NCI-H774 (cell line): ENCODE measurements around the gene GLOD5.

Experiments
- DNase-seq: peaks from one replicate; lab custom pipeline; 2025; lab: John Stamatoyannopoulos, UW

The GLOD5 gene

DNA sequence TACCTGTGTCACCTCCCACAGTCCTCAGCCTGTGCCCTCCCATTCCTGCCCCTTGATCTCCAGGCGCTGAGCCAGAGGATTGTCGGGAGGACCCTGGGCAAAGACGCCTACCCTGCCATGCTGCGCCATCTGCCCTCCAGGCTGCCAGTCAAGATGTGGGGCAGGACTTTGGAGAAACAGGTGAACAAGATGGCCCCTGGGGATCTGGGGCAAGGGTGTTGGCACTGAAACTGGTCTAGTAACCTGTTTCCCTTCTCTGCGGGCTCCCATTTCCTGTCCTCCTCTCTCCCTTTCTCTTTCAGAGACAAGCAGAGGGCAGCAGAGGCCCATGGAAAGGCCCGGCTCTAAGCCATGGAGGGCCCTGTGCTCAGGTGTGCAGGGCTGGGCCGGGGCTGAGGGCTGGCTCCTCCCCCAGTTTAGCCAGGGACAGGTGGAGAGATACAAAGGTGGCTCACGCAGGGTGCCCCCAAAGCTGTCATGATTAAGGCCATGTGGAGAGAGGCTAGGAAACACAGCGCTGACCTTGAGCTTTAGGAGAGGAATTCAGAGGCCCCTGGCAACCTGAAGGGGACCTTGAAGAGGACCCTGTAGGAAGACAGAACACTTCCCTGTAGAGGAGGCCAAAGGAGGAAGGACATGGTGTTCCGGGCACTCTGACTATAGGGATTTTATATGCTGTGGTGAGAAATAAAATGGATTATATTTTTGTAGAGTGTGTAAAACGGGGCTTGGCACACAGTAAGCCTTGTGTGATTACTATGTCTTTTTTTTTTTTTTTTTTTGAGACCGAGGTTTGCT, at the start of gene GLOD5:
Gene GLOD5, plus strand, starts transcription at position 74 of the 798 bp plus-strand sequence. Its CDS starts 44 bp downstream, at position 118.
- DNase-seq: peak; percentile 30

- DNase-seq: no peak
These were observed 49.5 kb upstream of the GLOD5 start for GRCh38 chrX:48711929-48712505.

GRCh38 chrX:48713847-48714246, 47.7 kb upstream of the GLOD5 start:
- DNase-seq: no peak

GRCh38 chrX:48714573-48714972, 47.0 kb upstream of the GLOD5 start:
- DNase-seq: no peak

DNA sequence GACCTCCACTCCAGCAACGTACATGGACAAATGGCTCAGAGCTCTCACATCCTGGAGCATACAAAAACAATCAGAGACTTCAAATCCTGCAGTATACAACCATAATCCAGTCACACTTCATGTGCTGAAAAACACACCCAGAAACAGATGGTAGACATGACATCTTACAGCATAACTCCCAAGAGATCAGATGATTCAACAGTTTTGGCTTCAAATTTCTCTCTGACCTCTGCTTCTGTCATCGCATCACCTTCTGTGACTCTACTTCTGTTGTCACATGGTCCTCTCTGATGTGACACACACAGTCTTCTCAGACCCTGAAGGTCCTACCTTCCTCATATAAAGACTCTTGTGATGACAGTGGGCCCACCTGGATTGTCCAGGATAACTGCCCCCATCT, 46.5 kb upstream of the GLOD5 start:
- DNase-seq: no peak

DNA sequence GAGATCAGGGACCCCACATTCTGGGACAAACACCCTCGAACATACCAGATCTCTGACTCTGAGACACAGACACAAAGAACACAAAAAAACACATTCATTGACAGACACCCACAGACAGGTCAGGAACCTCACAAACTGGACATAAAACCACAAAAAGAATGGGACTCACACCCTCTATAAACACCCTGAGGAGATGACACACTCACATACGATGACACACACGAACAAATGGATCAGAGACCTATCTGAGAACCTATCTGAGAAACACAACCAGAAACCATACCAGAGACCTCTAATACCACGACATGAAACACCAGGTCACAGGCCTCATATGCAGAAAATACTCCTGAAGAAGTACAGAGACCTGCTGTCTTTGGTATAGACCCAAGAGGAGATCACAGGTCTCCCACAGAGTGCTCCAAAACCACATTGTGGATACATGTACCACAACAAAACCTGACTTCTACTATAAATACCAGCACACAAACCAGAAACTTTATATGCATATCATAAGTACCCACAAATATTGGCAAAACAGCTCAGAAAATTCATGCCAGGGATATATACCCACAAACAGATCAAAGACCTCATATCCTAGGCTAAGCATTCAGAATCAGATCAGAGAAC, 45.6 kb upstream of the GLOD5 start:
- no peak for DNase-seq

DNA sequence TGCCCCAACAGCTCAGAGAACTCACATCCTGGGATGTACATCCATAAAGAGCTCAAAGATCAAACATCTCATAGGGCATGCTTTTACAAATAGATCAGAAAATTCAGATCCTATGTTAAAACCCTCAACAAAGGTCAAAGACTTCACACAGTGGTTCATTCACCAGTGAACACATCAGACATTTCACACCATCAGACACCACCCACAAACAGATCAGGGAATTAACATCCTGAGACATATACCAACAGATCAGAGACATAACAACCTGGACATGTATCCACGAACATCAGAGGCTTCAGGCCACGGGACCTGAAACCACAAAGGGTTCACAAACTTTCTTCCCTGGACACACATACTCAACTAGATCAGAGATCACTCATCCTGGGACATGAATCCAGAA, 41.6 kb upstream of the GLOD5 start:
- no peak for DNase-seq

- no peak for DNase-seq
These were observed 40.8 kb upstream of the GLOD5 start for GRCh38 chrX:48720577-48721250.

- DNase-seq: no peak
These were observed 39.6 kb upstream of the GLOD5 start for GRCh38 chrX:48721916-48722315.

DNA sequence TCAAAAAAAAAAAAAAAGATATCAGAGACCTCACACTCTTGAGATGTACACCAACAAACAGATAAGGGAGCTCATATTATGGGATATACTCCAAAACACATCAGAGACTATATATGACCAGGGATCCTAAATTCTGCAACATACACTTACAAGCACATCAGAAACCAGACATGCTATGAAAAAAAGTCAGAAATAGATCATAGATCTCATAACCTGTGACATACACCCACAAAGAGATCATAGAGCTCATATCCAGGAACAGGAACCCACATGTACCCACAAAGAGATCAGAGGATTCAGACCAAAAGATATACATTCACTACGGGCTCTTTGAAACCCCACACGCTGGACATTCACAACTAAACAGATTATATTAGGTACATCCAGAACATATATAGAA, 35.0 kb upstream of the GLOD5 start:
- no peak for DNase-seq

- no peak for DNase-seq
These were observed 32.9 kb upstream of the GLOD5 start for GRCh38 chrX:48728653-48729052.

- no peak for DNase-seq
These were observed 25.2 kb upstream of the GLOD5 start for GRCh38 chrX:48736303-48736702.

DNA sequence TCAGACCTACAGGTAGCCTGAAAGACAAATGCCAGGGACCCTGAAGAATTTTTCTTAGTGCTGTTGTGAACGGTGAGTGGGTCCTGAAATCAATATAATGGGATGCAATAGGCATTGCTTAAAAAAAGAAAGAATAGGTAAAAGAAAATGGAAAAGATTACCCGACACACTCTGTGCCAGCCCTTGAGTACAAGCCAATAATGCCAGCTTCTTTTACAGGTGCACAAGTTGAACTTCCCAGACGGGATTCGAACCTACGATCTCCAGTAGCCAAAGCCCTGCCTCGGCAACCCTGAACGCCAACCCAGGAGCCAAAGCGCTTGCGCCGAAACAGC, 24.7 kb upstream of the GLOD5 start:
- DNase-seq: no peak

- DNase-seq: peak; percentile 90
These were observed 24.2 kb upstream of the GLOD5 start for GRCh38 chrX:48737213-48737938.

DNA sequence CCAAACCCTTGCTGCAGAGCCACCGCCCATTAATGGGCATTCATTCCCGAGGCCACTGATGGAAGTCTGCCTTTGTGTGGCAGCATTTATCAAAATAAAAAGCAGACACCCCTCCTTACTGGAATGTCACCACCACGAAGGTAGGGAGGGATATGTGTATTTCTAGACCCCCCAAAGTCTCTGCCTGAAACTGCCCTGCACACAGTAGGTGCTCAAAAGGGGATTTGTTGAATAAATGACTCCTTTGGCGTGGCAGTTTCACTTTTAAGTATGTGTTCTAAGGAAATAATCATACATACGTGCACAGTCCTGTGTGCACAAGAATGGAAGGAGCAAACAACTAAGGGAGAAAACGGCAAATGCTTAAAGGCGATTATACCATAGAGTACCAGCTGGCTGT, 23.6 kb upstream of the GLOD5 start:
- DNase-seq: no peak

- no peak for DNase-seq
These were observed 19.7 kb upstream of the GLOD5 start for GRCh38 chrX:48741834-48742233.

DNA sequence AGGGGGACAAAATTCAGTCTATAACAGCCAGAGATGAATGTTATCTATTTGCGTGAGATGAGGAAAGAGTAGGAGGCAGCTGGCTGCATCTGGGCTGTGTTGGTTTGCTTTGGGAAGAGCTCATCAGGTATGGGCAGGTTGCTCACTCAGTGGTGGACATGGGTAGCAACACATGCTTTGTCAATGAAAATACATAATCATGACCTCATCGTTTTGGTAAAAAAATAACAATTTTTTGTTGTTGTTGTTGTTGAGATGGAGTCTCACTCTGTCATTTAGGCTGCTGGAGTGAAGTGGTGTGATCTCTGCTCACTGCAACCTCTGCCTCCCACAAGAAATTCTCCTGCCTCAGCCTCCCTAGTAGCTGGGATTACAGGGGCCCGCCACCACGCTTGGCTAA, 16.3 kb upstream of the GLOD5 start:
- DNase-seq: no peak

DNA sequence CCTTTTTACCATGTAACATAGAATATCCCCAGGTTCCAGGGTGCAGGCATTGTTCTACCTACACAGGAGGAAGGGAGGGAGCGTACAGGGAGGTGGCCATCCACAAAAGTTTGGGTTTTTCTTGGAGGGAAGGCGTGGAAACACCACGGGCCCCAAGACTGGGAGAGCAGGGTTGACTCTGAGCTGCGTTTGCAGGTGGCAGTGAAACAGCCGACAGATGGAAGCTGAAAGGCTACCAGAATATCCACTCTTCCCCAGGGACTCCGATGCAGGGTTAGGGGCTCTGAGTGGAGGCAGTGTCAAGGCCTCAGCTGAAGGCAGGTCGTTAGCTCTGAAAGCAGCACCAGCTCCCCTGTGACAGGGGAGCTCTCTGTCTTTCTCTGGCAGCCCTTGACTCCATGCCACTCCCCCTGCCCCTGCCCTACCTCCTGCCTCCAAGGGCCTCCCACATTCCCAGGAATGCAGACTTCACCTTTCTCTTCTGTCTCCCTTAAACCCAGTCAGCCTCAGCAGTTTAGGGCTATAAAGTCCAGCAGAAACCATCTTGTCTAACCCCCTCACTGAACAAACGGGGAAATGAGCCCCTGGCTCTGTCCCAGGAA, 14.0 kb upstream of the GLOD5 start:
- DNase-seq: no peak

DNA sequence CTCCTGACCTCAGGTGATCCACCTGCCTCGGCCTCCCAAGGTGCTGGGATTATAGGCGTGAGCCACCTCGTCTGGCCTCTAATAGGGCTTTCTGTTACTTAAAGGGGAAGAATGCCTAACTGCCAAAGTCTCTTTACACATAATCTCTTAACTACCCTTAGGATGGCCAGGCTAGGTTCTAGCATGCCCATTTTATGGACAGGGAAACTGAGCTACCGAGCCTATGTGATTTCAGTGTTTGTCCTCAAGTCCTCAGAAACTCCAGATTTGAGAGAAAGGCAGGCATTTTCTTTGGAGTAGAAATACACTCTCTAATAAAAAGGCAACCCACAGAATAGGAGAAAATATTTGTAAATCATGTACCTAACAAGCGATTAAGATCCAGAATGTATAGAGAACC, 12.4 kb upstream of the GLOD5 start:
- no peak for DNase-seq

GRCh38 chrX:48751343-48751742, 10.2 kb upstream of the GLOD5 start:
- no peak for DNase-seq

- no peak for DNase-seq
These were observed 9.0 kb upstream of the GLOD5 start for GRCh38 chrX:48752498-48752897.

DNA sequence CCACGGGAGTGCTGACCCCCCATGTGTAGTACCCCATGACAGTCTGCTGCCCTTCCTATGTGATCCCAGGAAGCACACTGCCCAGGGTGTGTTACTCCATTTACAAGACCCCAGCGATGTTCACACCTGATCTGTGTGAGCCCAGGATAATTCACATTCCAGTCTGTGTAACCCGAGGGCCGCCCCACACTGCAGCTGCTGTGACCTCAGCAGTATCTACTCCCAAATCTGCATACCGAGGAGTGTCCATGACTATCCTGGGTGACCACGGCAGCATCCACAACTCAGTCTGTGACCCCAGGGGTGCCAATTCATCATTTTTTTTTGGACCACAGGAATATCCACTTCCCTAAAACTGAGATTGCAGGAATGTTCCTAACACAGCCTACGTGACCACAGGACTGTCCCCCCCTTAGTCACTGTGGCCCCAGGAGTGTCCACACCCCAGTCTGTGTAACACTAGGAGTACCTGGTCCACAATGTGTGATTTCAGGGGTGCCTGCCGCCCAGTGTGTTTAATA, 7.8 kb upstream of the GLOD5 start:
- DNase-seq: no peak
